HCT116 (cell line): Measurements from ENCODE around the gene ANAPC2. TPM values are rescaled to one million over a fixed set of nuclear protein-coding genes. Genes with fewer than 3 reads are reported as not detected.

Experiments used
- ATAC-seq: fragments of 200-7000 bp; cut with Tn5 transposase; 2 replicates; pipeline ENCODE4 v1.9.1; 2020; ENCODE audit warnings: mild to moderate bottlenecking, moderate library complexity
- BruUV-seq: library from RNA; stranded (reverse); fragments of 400-500 nt; replicated peaks from 2 replicates; lab custom pipeline; 2021; lab: Mats Ljungman, UMichigan
- CTCF ChIA-PET: fragments of 300-600 bp; sonication (Branson Sonifier 250); formaldehyde crosslinking; loops from one replicate; lab custom pipeline; 2021; ENCODE audit warnings: antibody characterized with exemption; lab: Charles Lee
- POLR2A ChIA-PET: fragments of 300-600, 350-600 bp; sonication (Branson Sonifier 250); formaldehyde crosslinking; loops from one replicate; lab custom pipeline; 2021; ENCODE audit warnings: antibody characterized with exemption; lab: Charles Lee
- RAD21 ChIA-PET, 2 experiments: fragments of 300-600 bp; sonication (Branson Sonifier 250); formaldehyde crosslinking; loops; one replicate each; lab custom pipeline; 2023; ENCODE audit warnings: low total read pairs in 2 of 2; ENCODE audit not compliant: uncharacterized antibody in 2 of 2, unreplicated experiment in 2 of 2, low non-redundant PET in 1 of 2; lab: Charles Lee
- DNase-seq: peaks from one replicate; pipeline ENCODE4 v3.0.0-alpha.2; 2010; ENCODE audit warnings: low read depth, low spot score
- H2AFZ ChIP-seq: fragments of 200-600 bp; shearing (Covaris generic), sonication (generic); 2 replicates; pipeline ENCODE4 v1.6.1; 2017; ENCODE audit warnings: low read depth, mixed run types, mixed read lengths, antibody characterized with exemption, low read length; ENCODE audit not compliant: poor library complexity, severe bottlenecking
- H3K27ac ChIP-seq: 2 replicates; pipeline ENCODE4 v1.5.1; 2012; ENCODE audit warnings: low read depth, low read length
- H3K27me3 ChIP-seq: fragments of 200-600 bp; sonication (generic); 2 replicates; pipeline ENCODE4 v1.6.1; 2016; ENCODE audit warnings: mixed run types, low read length, mixed read lengths; ENCODE audit not compliant: insufficient read depth
- H3K36me3 ChIP-seq, 2 experiments: fragments of 200-500 bp in 1 of 2; fragments of 200-600 bp in 1 of 2; sonication (Bioruptor generic) in 1 of 2; sonication (generic) in 1 of 2; 2 replicates each; pipeline versions ENCODE4 v1.5.1 to v1.6.1; 2014 to 2016; ENCODE audit warnings: low read length in 2 of 2, inconsistent platforms in 1 of 2, mixed read lengths in 1 of 2, mixed run types in 1 of 2; ENCODE audit not compliant: insufficient read depth in 2 of 2, control insufficient read depth in 1 of 2
- H3K4me1 ChIP-seq, 2 experiments: fragments of 200-600 bp in 1 of 2; sonication (generic) in 1 of 2; 2 replicates each; pipeline versions ENCODE4 v1.5.1 to v1.6.1; 2012 to 2017; ENCODE audit warnings: low read length in 2 of 2, inconsistent platforms in 1 of 2, mild to moderate bottlenecking in 1 of 2, mixed read lengths in 1 of 2, mixed run types in 1 of 2, moderate library complexity in 1 of 2; ENCODE audit not compliant: insufficient read depth in 2 of 2, control insufficient read depth in 1 of 2
- H3K4me2 ChIP-seq: fragments of 200-600 bp; sonication (generic); 2 replicates; pipeline ENCODE4 v1.6.1; 2017; ENCODE audit warnings: mixed run types, low read length, mixed read lengths
- H3K4me3 ChIP-seq, 2 experiments: fragments of 200-600 bp in 1 of 2; sonication (generic) in 1 of 2; replicated peaks in 1 of 2; 2 replicates each; pipeline ENCODE4 v1.5.1; 2011 to 2016; ENCODE audit warnings: low read length in 2 of 2, control low read depth in 1 of 2, low read depth in 1 of 2, mild to moderate bottlenecking in 1 of 2, mixed read lengths in 1 of 2, mixed run types in 1 of 2
- H3K79me2 ChIP-seq: fragments of 200-600 bp; sonication (generic); 2 replicates; pipeline ENCODE4 v1.6.1; 2017; ENCODE audit warnings: mild to moderate bottlenecking, mixed run types, low read length, moderate library complexity, mixed read lengths; ENCODE audit not compliant: insufficient read depth
- H3K9ac ChIP-seq: fragments of 200-600 bp; sonication (generic); 2 replicates; pipeline ENCODE4 v1.6.1; 2016; ENCODE audit warnings: low read length, mixed read lengths
- H3K9me2 ChIP-seq: fragments of 200-600 bp; sonication (generic), shearing (Covaris generic); 2 replicates; pipeline ENCODE4 v1.6.1; 2017; ENCODE audit warnings: mixed run types, mild to moderate bottlenecking, moderate library complexity; ENCODE audit not compliant: insufficient read depth
- H3K9me3 ChIP-seq, 2 experiments: fragments of 200-500 bp in 1 of 2; fragments of 200-600 bp in 1 of 2; sonication (Bioruptor generic) in 1 of 2; sonication (generic) in 1 of 2; 2 replicates each; pipeline ENCODE4 v1.6.1; 2014 to 2017; ENCODE audit warnings: low read length in 2 of 2, mixed read lengths in 2 of 2, inconsistent platforms in 1 of 2, low read depth in 1 of 2, mild to moderate bottlenecking in 1 of 2, mixed run types in 1 of 2, moderate library complexity in 1 of 2; ENCODE audit not compliant: control insufficient read depth in 1 of 2, insufficient read depth in 1 of 2
- H4K20me1 ChIP-seq: fragments of 200-600 bp; sonication (generic), shearing (Covaris generic); 2 replicates; pipeline ENCODE4 v1.6.1; 2017; ENCODE audit warnings: mixed run types, mild to moderate bottlenecking, moderate library complexity; ENCODE audit not compliant: insufficient read depth
- CEBPB ChIP-seq: IDR thresholded peaks from 2 replicates; pipeline ENCODE4 v1.6.1; 2012; ENCODE audit warnings: low read depth
- ZBTB33 ChIP-seq: IDR thresholded peaks from 2 replicates; pipeline ENCODE4 v1.6.1; 2011; ENCODE audit warnings: mild to moderate bottlenecking, low read length, moderate library complexity; ENCODE audit not compliant: insufficient replicate concordance; ENCODE audit errors: extremely low read depth
- ZFX ChIP-seq: fragments of 450-650 bp; IDR thresholded peaks from 2 replicates; pipeline ENCODE4 v1.6.1; 2017
- ZNF274 ChIP-seq: fragments of 200-500 bp; sonication (Bioruptor generic); IDR thresholded peaks from 2 replicates; pipeline ENCODE4 v1.6.1; 2014; ENCODE audit warnings: mild to moderate bottlenecking, low read depth, low read length, inconsistent platforms
- intact Hi-C: fragments of 100-400 bp; cut with micrococcal nuclease; formaldehyde crosslinking; loops from 2 replicates; pipeline ENCODE4 v1.10.0; 2022
- total RNA-seq: library from RNA; stranded (reverse); gene quantifications from one replicate; pipeline ENCODE4 v1.2.1, GENCODE V29; 2021; ENCODE audit not compliant: unreplicated experiment

ANAPC2 gene
- total RNA-seq, 1 experiment from 2014 or later: 75.5 TPM

- ChIA-PET POLR2A (interaction anchor here (0.5 to 1.6 kb wide), 8 partner anchors 14 to 136 kb away, joined by 3 to 19 read pairs (median 4); partner anchors contain the start of genes MAN1B1, NDOR1, SSNA1 and TMEM203), RAD21 (interaction anchor here in 1 of 2 experiments (0.5 kb wide), 1 partner anchor 32 kb away, joined by 5 read pairs; no protein-coding TSS in a partner anchor), CTCF (interaction anchor here (1.0 to 3.2 kb wide), 8 partner anchors 8 to 176 kb away, joined by 3 to 16 read pairs (median 8); partner anchors contain the start of genes NELFB, NPDC1 and SAPCD2)
- H3K27me3 ChIP-seq: no peaks in the 10 kb centered on the region
- TF ChIP-seq CEBPB: no peak
- no peak for TF ChIP-seq ZNF274
- no peak for TF ChIP-seq ZBTB33
- TF ChIP-seq ZFX: peak; percentile 67
- H3K9me3 ChIP-seq: no peaks in the 10 kb centered on the region
- no peaks in the 10 kb centered on the region for H4K20me1 ChIP-seq
- H3K9me2 ChIP-seq: no peaks in the 10 kb centered on the region
- no peaks in the 10 kb centered on the region for H3K79me2 ChIP-seq
- peak within 1 kb of the TSS; percentile 82 to 99 for H3K4me3 ChIP-seq
- ATAC-seq (peak; percentile 2), DNase-seq (no peak)
- H3K27ac ChIP-seq: peak within 1 kb of the TSS; percentile 98
- H2AFZ ChIP-seq: no peak within 1 kb of the TSS
- H3K36me3 ChIP-seq: no peaks in the 10 kb centered on the region
- intact Hi-C loops: loop anchor here (2.0 to 10.0 kb wide), 3 partner anchors 18 to 438 kb away; partner anchors contain the start of genes NDOR1 and TMEM203
- H3K4me2 ChIP-seq: peak within 1 kb of the TSS; percentile 99
- TSS peak; percentile 47 for BruUV-seq
- H3K4me1 ChIP-seq: peaks cover 52 to 80% of the 10 kb centered on the region in 2 experiments
- peak within 1 kb of the TSS; percentile 97 for H3K9ac ChIP-seq
Observed at GRCh38 chr9:137222190-137223077, 34.1 kb upstream of the ANAPC2 start, which contains the start of gene RNF208. Gene RNF208, minus strand, starts transcription at chr9:137222240. Its CDS starts 1,028 bp downstream, at chr9:137221212.
